ENCODE measurements around the gene TIMM29. TPM values are rescaled to one million over a fixed set of nuclear protein-coding genes. Genes with fewer than 3 reads are reported as not detected.

TIMM29 gene
- total and polyA plus RNA-seq, 2 of the 13 experiments (the other 11 are each of a cell fraction or from before 2014, with no cell fraction given): 7.1 to 33.8 TPM

GRCh38 chr19:10960314-10961072 lies 31.9 kb downstream of the TIMM29 start, which contains the start of gene SMARCA4 (continued):
- TF ChIP-seq RERE (CRISPR knock-in tag; IDR thresholded peaks at IDR 0.05; ENCODE audit: low read depth) (peak; percentile 37; the same call in 1 of the 2 replicates), ZNF761 (CRISPR knock-in tag; conservative IDR thresholded peaks at IDR 0.05) (0 out of 2 replicates have a peak, but pooled peaks have one; percentile 44), ZNF776 (CRISPR knock-in tag; IDR thresholded peaks at IDR 0.05) (peak; percentile 83; the same call in 1 of the 2 replicates), GATAD1 (CRISPR knock-in tag; IDR thresholded peaks at IDR 0.05) (peak; percentile 68), ZFP36L1 (CRISPR knock-in tag; IDR thresholded peaks at IDR 0.05) (0 out of 2 replicates have a peak, but pooled peaks have one; percentile 67), GLI4 (CRISPR knock-in tag; IDR thresholded peaks at IDR 0.05; ENCODE audit: borderline replicate concordance) (peak; percentile 71; the same call in 1 of the 2 replicates), BRD4 (CRISPR knock-in tag; IDR thresholded peaks at IDR 0.05) (peak; percentile 88), POLR2G (IDR thresholded peaks at IDR 0.05; ENCODE audit: low read depth, low read length) (peak; percentile 96), ZNF160 (CRISPR knock-in tag; IDR thresholded peaks at IDR 0.05) (0 out of 2 replicates have a peak, but pooled peaks have one; percentile 49), FOXA3 (CRISPR knock-in tag; IDR thresholded peaks at IDR 0.05) (peak; percentile 24; the same call in 1 of the 2 replicates), SMYD3 (CRISPR knock-in tag; IDR thresholded peaks at IDR 0.05) (0 out of 2 replicates have a peak, but pooled peaks have one; percentile 29), YEATS4 (CRISPR knock-in tag; IDR thresholded peaks at IDR 0.05; ENCODE audit: borderline replicate concordance) (peak; percentile 75; the same call in 1 of the 2 replicates), ZNF331 (CRISPR knock-in tag; IDR thresholded peaks at IDR 0.05) (peak; percentile 64), SRSF1 (optimal IDR thresholded peaks at IDR 0.05; ENCODE audit: low read depth, low read length) (peak; percentile 59), ATF7-NPFF (CRISPR knock-in tag; IDR thresholded peaks at IDR 0.05; ENCODE audit: low read depth) (0 out of 2 replicates have a peak, but pooled peaks have one; percentile 32), KMT2A (CRISPR knock-in tag; IDR thresholded peaks at IDR 0.05) (peak; percentile 72), ASH2L (IDR thresholded peaks at IDR 0.05; ENCODE audit: insufficient read length, low read depth, low read length) (peak; percentile 58), ZNF607 (CRISPR knock-in tag; IDR thresholded peaks at IDR 0.05; ENCODE audit: borderline replicate concordance) (peak; percentile 82), ZNF770 (CRISPR knock-in tag; IDR thresholded peaks at IDR 0.05) (peak; percentile 63), NFYB (CRISPR knock-in tag; IDR thresholded peaks at IDR 0.05) (0 out of 2 replicates have a peak, but pooled peaks have one; percentile 13), ELF3 (CRISPR knock-in tag; IDR thresholded peaks at IDR 0.05) (peak; percentile 69)

All from HepG2 (cell line).